Activated CD4-positive, alpha-beta T cell treated with anti-CD3 and anti-CD28 coated beads for 36 hours (primary cell): ENCODE data around the gene MAGI1. TPM values are rescaled to one million over a fixed set of nuclear protein-coding genes. Genes with fewer than 3 reads are reported as not detected.

Source experiments
- ATAC-seq: fragments of 200-7000 bp; cut with Tn5 transposase; one replicate; pipeline ENCODE4 v1.10.0; 2021; ENCODE audit warnings: mild to moderate bottlenecking, moderate library complexity
- CTCF ChIA-PET: fragments of 350-600 bp; sonication (Branson Sonifier 250); formaldehyde crosslinking; loops from one replicate; lab custom pipeline; 2021; ENCODE audit warnings: antibody characterized with exemption; lab: Charles Lee
- POLR2A ChIA-PET: fragments of 350-600 bp; sonication (Branson Sonifier 250); formaldehyde crosslinking; loops from one replicate; lab custom pipeline; 2021; ENCODE audit warnings: antibody characterized with exemption, inconsistent platforms; lab: Charles Lee
- DNase-seq: peaks from one replicate; pipeline ENCODE4 v3.0.0-alpha.2; 2020
- H3K27ac Mint-ChIP-seq: one replicate; pipeline ENCODE4 v1.8.0; 2021; ENCODE audit warnings: mixed read lengths
- H3K27me3 Mint-ChIP-seq: one replicate; pipeline ENCODE4 v1.8.0; 2021; ENCODE audit warnings: mixed read lengths
- H3K36me3 Mint-ChIP-seq: one replicate; pipeline ENCODE4 v1.8.0; 2021; ENCODE audit warnings: low read depth, mixed read lengths
- H3K4me1 Mint-ChIP-seq: one replicate; pipeline ENCODE4 v1.8.0; 2021; ENCODE audit warnings: mixed read lengths
- H3K4me3 Mint-ChIP-seq: one replicate; pipeline ENCODE4 v1.8.0; 2021; ENCODE audit warnings: mild to moderate bottlenecking, moderate library complexity, mixed read lengths
- H3K9me3 Mint-ChIP-seq: one replicate; pipeline ENCODE4 v1.8.0; 2021; ENCODE audit warnings: low read depth, mixed read lengths
- intact Hi-C, 2 experiments: fragments of 100-400 bp; cut with DNase I in 1 of 2; cut with micrococcal nuclease in 1 of 2; formaldehyde crosslinking; loops; one replicate each; pipeline versions ENCODE4 v1.14.2 to v1.15.1; 2022 to 2024; cut with DNase I, micrococcal nuclease
- total RNA-seq, 2 experiments: library from RNA; stranded (reverse); gene quantifications; one replicate each; pipeline ENCODE4 v1.2.3, GENCODE V29; 2021

Gene MAGI1
- total RNA-seq, 2 experiments from 2014 or later = 0.09 to 0.18 TPM

GRCh38 chr3:65508750-65509422 lies 529.8 kb downstream of the MAGI1 start:
- Mint-ChIP-seq H3K36me3 (no peaks in the 10 kb centered on the region), H3K4me1 (no peaks in the 10 kb centered on the region)

DNA sequence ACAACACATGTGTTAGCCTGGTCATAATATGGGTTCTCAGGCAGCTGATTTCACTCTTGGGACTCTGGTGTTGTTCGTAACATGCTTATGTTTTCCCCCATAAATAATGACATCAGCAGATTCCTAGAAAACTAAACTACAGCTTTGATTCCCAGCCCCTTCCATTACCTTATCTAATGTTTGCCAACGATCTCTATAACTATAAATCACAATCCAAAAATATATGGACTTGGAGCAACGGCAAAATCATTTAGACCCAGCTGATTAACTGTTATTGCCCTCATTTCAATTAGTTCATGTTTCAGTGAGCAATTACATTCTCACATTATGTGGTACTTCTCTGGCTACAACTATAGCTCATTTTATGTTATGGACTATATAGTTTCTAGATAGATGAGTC lies 531.3 kb downstream of the MAGI1 start:
- no peak for ATAC-seq
- no peak overlapping the region for H3K4me3 Mint-ChIP-seq
- POLR2A ChIA-PET = no interaction called here

More at GRCh38 chr3:65508750-65509422, 529.8 kb downstream of the MAGI1 start:
- Mint-ChIP-seq H3K27ac (no peak overlapping the region), H3K27me3 (no peaks in the 10 kb centered on the region), H3K4me3 (no peak overlapping the region), H3K9me3 (peaks cover 3% of the 10 kb centered on the region)
- no peak for ATAC-seq
- DNase-seq = no peak
- ChIA-PET POLR2A (no interaction called here), CTCF (interaction anchor here (0.6 kb wide), 1 partner anchor 242 kb away, joined by 3 read pairs; no protein-coding TSS in a partner anchor)
- intact Hi-C loops = no loop called here

GRCh38 chr3:65503776-65504175 lies 534.9 kb downstream of the MAGI1 start:
- ChIA-PET CTCF (no interaction called here), POLR2A (no interaction called here)
- DNase-seq (no peak), ATAC-seq (no peak)
- Mint-ChIP-seq H3K36me3 (no peaks in the 10 kb centered on the region), H3K9me3 (peaks cover 4% of the 10 kb centered on the region), H3K4me1 (no peaks in the 10 kb centered on the region), H3K27ac (no peak overlapping the region), H3K4me3 (no peak overlapping the region), H3K27me3 (no peaks in the 10 kb centered on the region)
- intact Hi-C loops = no loop called here

More for the DNA sequence above, 531.3 kb downstream of the MAGI1 start:
- Mint-ChIP-seq H3K9me3 (peaks cover 3% of the 10 kb centered on the region), H3K4me1 (no peaks in the 10 kb centered on the region), H3K27me3 (no peaks in the 10 kb centered on the region), H3K36me3 (no peaks in the 10 kb centered on the region), H3K27ac (no peak overlapping the region)
- CTCF ChIA-PET = no interaction called here
- intact Hi-C loops = no loop called here
- no peak for DNase-seq

GRCh38 chr3:65502526-65502925 lies 536.2 kb downstream of the MAGI1 start:
- Mint-ChIP-seq H3K36me3 (no peaks in the 10 kb centered on the region), H3K4me1 (no peaks in the 10 kb centered on the region), H3K27me3 (no peaks in the 10 kb centered on the region), H3K4me3 (no peak overlapping the region), H3K27ac (no peak overlapping the region), H3K9me3 (peaks cover 1% of the 10 kb centered on the region)
- intact Hi-C loops = no loop called here
- ATAC-seq (no peak), DNase-seq (no peak)
- POLR2A ChIA-PET = no interaction called here
- CTCF ChIA-PET = no interaction called here

DNA sequence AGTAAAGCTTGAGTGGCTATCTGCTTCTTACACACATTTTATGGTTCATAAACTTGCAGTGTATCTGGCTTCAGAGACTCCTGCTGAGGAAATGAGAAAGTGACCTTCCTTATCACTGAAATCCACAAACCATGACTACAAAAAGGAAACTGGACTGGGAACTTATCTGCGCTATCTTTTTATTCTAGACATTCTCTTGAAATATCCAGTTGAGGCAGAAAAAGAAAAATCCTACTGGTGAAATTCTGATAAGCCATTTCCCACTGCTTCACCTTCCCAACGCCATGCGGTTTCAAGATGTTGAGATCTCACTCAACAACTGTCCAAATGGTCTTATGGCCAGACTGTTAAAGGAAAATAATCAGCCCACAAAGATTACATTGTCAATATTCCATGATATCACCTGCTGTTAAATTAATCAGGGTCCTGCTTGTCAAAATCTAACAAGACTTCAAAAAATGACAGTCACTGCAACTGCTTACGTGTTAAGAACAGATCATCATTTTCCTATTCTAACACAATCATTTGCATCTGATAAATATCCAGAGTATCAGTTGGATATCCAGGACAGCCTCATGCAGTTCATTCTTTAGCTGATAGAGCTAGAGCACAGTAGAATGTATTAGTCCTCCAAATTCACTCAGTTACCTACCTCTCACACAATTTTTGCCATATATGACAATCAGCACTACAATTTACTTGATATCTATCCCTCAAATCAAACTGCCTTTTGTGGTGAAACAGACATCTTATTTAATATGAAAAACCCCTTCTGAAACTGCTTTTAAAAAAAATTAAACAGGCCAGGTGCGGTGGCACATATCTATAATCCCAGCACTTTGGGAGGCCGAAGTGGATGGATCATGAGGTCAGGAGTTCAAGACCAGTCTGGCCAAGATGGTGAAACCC lies 538.1 kb downstream of the MAGI1 start:
- Mint-ChIP-seq H3K36me3 (no peaks in the 10 kb centered on the region), H3K4me1 (no peaks in the 10 kb centered on the region), H3K27me3 (no peaks in the 10 kb centered on the region), H3K9me3 (peaks cover 6% of the 10 kb centered on the region), H3K4me3 (no peak overlapping the region), H3K27ac (no peak overlapping the region)
- CTCF ChIA-PET = no interaction called here
- POLR2A ChIA-PET = no interaction called here
- intact Hi-C loops = no loop called here
- ATAC-seq (no peak), DNase-seq (no peak)

- CTCF ChIA-PET = no interaction called here
These were observed 540.9 kb downstream of the MAGI1 start for GRCh38 chr3:65497846-65498245.

DNA sequence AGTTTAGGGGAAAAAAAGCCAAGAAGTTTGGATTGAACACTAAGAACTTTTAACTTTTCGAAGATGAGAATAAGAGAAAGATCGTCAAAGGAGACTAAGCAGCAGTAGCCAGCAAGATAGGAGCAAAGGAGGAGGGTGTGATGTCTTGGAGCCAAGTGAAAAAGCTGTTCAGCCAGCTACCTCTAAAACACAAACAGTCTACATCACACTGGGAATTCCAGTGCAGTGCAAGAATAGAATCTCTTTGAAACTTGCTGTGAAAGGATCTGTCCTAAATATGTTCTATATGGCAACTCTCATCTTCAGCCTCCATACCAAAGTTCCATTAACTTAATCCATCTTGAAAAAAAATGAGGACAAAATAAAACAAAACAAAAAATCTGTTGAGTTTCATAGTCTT lies 541.5 kb downstream of the MAGI1 start:
- Mint-ChIP-seq H3K4me3 (no peak overlapping the region), H3K27me3 (no peaks in the 10 kb centered on the region), H3K27ac (no peak overlapping the region), H3K9me3 (peaks cover 6% of the 10 kb centered on the region), H3K4me1 (no peaks in the 10 kb centered on the region), H3K36me3 (no peaks in the 10 kb centered on the region)
- intact Hi-C loops = no loop called here
- CTCF ChIA-PET = no interaction called here
- no peak for ATAC-seq
- POLR2A ChIA-PET = no interaction called here
- no peak for DNase-seq

More at GRCh38 chr3:65497846-65498245, 540.9 kb downstream of the MAGI1 start:
- Mint-ChIP-seq H3K9me3 (peaks cover 6% of the 10 kb centered on the region), H3K4me1 (no peaks in the 10 kb centered on the region), H3K36me3 (no peaks in the 10 kb centered on the region), H3K27me3 (no peaks in the 10 kb centered on the region), H3K27ac (no peak overlapping the region), H3K4me3 (no peak overlapping the region)
- POLR2A ChIA-PET = no interaction called here
- ATAC-seq (no peak), DNase-seq (no peak)
- intact Hi-C loops = no loop called here

GRCh38 chr3:65493938-65494337 lies 544.8 kb downstream of the MAGI1 start:
- no peaks in the 10 kb centered on the region for H3K27me3 Mint-ChIP-seq

GRCh38 chr3:65493371-65493882 lies 545.3 kb downstream of the MAGI1 start:
- ATAC-seq = no peak
- Mint-ChIP-seq H3K9me3 (peaks cover 5% of the 10 kb centered on the region), H3K4me1 (no peaks in the 10 kb centered on the region), H3K27ac (no peak overlapping the region), H3K4me3 (no peak overlapping the region), H3K36me3 (no peaks in the 10 kb centered on the region), H3K27me3 (no peaks in the 10 kb centered on the region)
- intact Hi-C loops = no loop called here
- no peak for DNase-seq
- ChIA-PET POLR2A (no interaction called here), CTCF (no interaction called here)

More at GRCh38 chr3:65493938-65494337, 544.8 kb downstream of the MAGI1 start:
- Mint-ChIP-seq H3K36me3 (no peaks in the 10 kb centered on the region), H3K4me3 (no peak overlapping the region), H3K9me3 (peaks cover 6% of the 10 kb centered on the region), H3K27ac (no peak overlapping the region), H3K4me1 (no peaks in the 10 kb centered on the region)
- ChIA-PET CTCF (no interaction called here), POLR2A (interaction anchor here (0.6 kb wide), 1 partner anchor 445 kb away, joined by 3 read pairs; no protein-coding TSS in a partner anchor)
- intact Hi-C loops = no loop called here
- DNase-seq = no peak
- ATAC-seq = no peak

DNA sequence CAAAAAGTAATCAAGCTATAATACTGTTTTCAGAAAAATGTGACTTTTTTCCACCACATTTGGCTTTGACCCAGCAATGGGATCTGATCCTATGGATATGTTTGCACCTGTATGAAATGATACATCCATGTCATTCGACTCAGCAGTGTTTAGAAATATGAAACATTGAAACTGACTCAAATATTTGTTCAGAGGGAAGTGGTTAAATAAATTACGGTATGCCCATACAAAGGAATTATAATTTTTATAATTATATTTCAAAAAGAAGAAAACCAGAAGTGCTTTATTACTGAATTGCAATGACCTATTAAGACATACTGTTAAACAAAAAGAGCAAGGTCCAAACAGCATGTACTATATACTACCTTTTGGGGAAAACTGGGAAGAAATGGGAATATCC lies 546.5 kb downstream of the MAGI1 start:
- ATAC-seq (no peak), DNase-seq (no peak)
- intact Hi-C loops = no loop called here
- Mint-ChIP-seq H3K36me3 (no peaks in the 10 kb centered on the region), H3K4me1 (no peaks in the 10 kb centered on the region), H3K27me3 (no peaks in the 10 kb centered on the region), H3K4me3 (no peak overlapping the region), H3K27ac (no peak overlapping the region), H3K9me3 (peaks cover 5% of the 10 kb centered on the region)
- POLR2A ChIA-PET = no interaction called here
- CTCF ChIA-PET = no interaction called here

- H3K36me3 Mint-ChIP-seq = no peaks in the 10 kb centered on the region
- ChIA-PET CTCF (no interaction called here), POLR2A (no interaction called here)
- H3K9me3 Mint-ChIP-seq = no peaks in the 10 kb centered on the region
- no peaks in the 10 kb centered on the region for H3K27me3 Mint-ChIP-seq
- H3K4me3 Mint-ChIP-seq = no peak overlapping the region
- H3K27ac Mint-ChIP-seq = no peak overlapping the region
- intact Hi-C loops = no loop called here
- no peaks in the 10 kb centered on the region for H3K4me1 Mint-ChIP-seq
- DNase-seq (no peak), ATAC-seq (no peak)
These were observed 548.6 kb downstream of the MAGI1 start for GRCh38 chr3:65490114-65490513.
